ENCODE data around the gene SFT2D3.

- TF ChIP-seq CTCF (IDR thresholded peaks at IDR 0.05) (no peak), EZH2 (IDR thresholded peaks at IDR 0.05; ENCODE audit: borderline replicate concordance, insufficient read depth, low read depth, low read length, poor library complexity, severe bottlenecking) (no peak)
Measured at GRCh38 chr2:127733113-127733815, 32.0 kb downstream of the SFT2D3 start.
